Adrenal gland (tissue), 5 donors: ENCODE data around the gene GLRX.

ENCODE experiments used
- CTCF ChIP-seq, 6 experiments: fragments of 450-650 bp in 4 of 6; fragments of 200-600 bp in 2 of 6; sonication (generic) in 1 of 6; IDR thresholded peaks; 1 replicate in 5 of 6; 2 replicates in 1 of 6; pipeline versions ENCODE4 v1.5.1 to v1.8.0; 2016 to 2021; ENCODE audit warnings: antibody characterized with exemption in 6 of 6, mild to moderate bottlenecking in 2 of 6, moderate library complexity in 1 of 6
- POLR2A ChIP-seq, 2 donors: fragments of 450-650 bp; IDR thresholded peaks; one replicate each; pipeline ENCODE4 v1.6.1; 2017; ENCODE audit warnings: antibody characterized with exemption in 2 of 2, mild to moderate bottlenecking in 2 of 2, moderate library complexity in 1 of 2
- donor health status: DM: no; HTN: no; CAD: no.

- TF ChIP-seq CTCF (IDR thresholded peaks at IDR 0.05) = no peak
- no peak for TF ChIP-seq POLR2A (IDR thresholded peaks at IDR 0.05)
Observed at GRCh38 chr5:95798545-95798944, 24.0 kb downstream of the GLRX start.
